H1 (cell line): Measurements from ENCODE around the gene SEMA6A. TPM values are rescaled to one million over a fixed set of nuclear protein-coding genes. Genes with fewer than 3 reads are reported as not detected.

ENCODE experiments used
- KDM1A ChIP-seq: fragments of 200-600, 300-600 bp; sonication (generic); IDR thresholded peaks from 2 replicates; pipeline ENCODE4 v1.7.1; 2016; ENCODE audit warnings: mild to moderate bottlenecking, low read length, borderline replicate concordance
- polyA plus RNA-seq, 7 experiments: library from polyadenylated mRNA; depleted of rRNA in 3 of 7; stranded (reverse) in 5 of 7; unstranded in 2 of 7; fragments of >200 nt in 5 of 7; fragments of 200-250 nt in 2 of 7; gene quantifications; 1 replicate in 5 of 7; 2 replicates in 1 of 7; 4 replicates in 1 of 7; pipeline versions ENCODE4 v1.2.1 to v1.2.3, GENCODE V29; 2011 to 2013; ENCODE audit warnings: missing spikeins in 2 of 7, mixed read lengths in 2 of 7
- total RNA-seq: library from RNA; stranded (reverse); fragmentation: NEBNext Ultra II Directional; extraction: Animal tissue kit (Norgen Biotek cat#: 25700); gene quantifications from 2 replicates; pipeline ENCODE4 v1.2.1, GENCODE V29; 2021

Gene SEMA6A
- total and polyA plus RNA-seq, 2 of the 8 experiments (the other 6 are each of a cell fraction or from before 2014, with no cell fraction given), result 78.3 to 277 TPM

GRCh38 chr5:116424258-116424615, 150.4 kb downstream of the SEMA6A start (continued):
- TF ChIP-seq KDM1A, result no peak
- TF ChIP-seq, all 59 proteins: peak for 0
